Activated T-cell treated with anti-CD3 and anti-CD28 coated beads, Interleukin-2, amount 50 U/mL, for 72 hours (primary cell): Measurements from ENCODE around the gene FZD8. TPM values are rescaled to one million over a fixed set of nuclear protein-coding genes. Genes with fewer than 3 reads are reported as not detected.

Source experiments
- ATAC-seq, 2 donors: fragments of 150-1000 bp; cut with Tn5 transposase; replicated peaks in 1 of 2; 2 replicates each; pipeline ENCODE4 v1.10.0; 2021; ENCODE audit warnings: moderate library complexity in 2 of 2, mild to moderate bottlenecking in 1 of 2
- DNase-seq, 2 donors: peaks; one replicate each; pipeline ENCODE4 v3.0.0; 2021 to 2022; ENCODE audit warnings: mixed read lengths in 1 of 2
- H3K27ac Mint-ChIP-seq: one replicate; pipeline ENCODE4 v1.8.0; 2022; ENCODE audit warnings: mild to moderate bottlenecking, moderate library complexity, mixed read lengths
- H3K27me3 Mint-ChIP-seq: one replicate; pipeline ENCODE4 v1.8.0; 2022; ENCODE audit warnings: low read depth, mixed read lengths
- H3K36me3 Mint-ChIP-seq, 2 donors: one replicate each; pipeline ENCODE4 v1.8.0; 2022; ENCODE audit warnings: mixed read lengths in 2 of 2, mild to moderate bottlenecking in 1 of 2; ENCODE audit not compliant: insufficient read depth in 2 of 2
- H3K4me1 Mint-ChIP-seq: one replicate; pipeline ENCODE4 v1.8.0; 2022; ENCODE audit warnings: low read depth, mixed read lengths
- H3K4me3 Mint-ChIP-seq, 2 donors: one replicate each; pipeline ENCODE4 v1.8.0; 2022; ENCODE audit warnings: mild to moderate bottlenecking in 2 of 2, mixed read lengths in 2 of 2, moderate library complexity in 2 of 2
- H3K9me3 Mint-ChIP-seq, 2 donors: one replicate each; pipeline ENCODE4 v1.8.0; 2022; ENCODE audit warnings: mixed read lengths in 2 of 2
- total RNA-seq, 2 donors: library from RNA; stranded (reverse); gene quantifications; one replicate each; pipeline ENCODE4 v1.2.3, GENCODE V29; 2022

Gene FZD8
- total RNA-seq, 2 donors from 2014 or later, result 0.35 to 0.50 TPM

DNA sequence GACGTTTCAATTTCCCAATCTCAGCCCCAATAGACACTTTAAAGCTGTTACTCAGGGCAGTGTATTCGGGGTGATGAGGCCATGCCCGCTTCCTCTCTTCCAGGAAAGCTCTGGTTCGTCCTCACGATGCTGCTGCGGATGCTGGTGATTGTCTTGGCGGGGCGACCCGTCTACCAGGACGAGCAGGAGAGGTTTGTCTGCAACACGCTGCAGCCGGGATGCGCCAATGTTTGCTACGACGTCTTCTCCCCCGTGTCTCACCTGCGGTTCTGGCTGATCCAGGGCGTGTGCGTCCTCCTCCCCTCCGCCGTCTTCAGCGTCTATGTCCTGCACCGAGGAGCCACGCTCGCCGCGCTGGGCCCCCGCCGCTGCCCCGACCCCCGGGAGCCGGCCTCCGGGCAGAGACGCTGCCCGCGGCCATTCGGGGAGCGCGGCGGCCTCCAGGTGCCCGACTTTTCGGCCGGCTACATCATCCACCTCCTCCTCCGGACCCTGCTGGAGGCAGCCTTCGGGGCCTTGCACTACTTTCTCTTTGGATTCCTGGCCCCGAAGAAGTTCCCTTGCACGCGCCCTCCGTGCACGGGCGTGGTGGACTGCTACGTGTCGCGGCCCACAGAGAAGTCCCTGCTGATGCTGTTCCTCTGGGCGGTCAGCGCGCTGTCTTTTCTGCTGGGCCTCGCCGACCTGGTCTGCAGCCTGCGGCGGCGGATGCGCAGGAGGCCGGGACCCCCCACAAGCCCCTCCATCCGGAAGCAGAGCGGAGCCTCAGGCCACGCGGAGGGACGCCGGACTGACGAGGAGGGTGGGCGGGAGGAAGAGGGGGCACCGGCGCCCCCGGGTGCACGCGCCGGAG is 34.4 kb downstream of the FZD8 start:
- Mint-ChIP-seq H3K9me3 (peaks cover 0 to 3% of the 10 kb centered on the region in 2 donors), H3K27me3 (peaks cover 61% of the 10 kb centered on the region), H3K4me1 (no peaks in the 10 kb centered on the region), H3K36me3 (peaks cover 2 to 4% of the 10 kb centered on the region in 2 donors), H3K27ac (no peak overlapping the region), H3K4me3 (peak overlapping the region; percentile 80 to 82)
- peak; percentile 50 to 58 for ATAC-seq
- no peak for DNase-seq

DNA sequence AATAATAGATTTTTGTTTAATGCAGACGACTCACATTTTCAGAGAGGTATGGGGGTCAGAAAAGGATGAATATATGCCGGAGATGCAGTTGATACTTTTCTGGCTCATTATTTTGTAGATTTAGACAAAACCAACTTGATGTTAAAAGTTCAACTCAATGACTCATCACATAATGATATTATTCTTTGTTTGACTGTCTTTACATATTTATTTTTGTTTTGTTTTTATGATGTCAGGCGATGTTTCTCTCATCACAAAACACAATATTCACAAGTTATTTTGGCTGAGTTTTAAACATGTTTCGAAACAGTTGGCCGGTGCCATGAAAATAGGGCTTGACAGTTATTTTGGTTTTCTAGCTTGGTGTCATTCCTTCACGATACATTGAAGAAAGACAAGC is 35.7 kb downstream of the FZD8 start:
- Mint-ChIP-seq H3K4me3 (no peak overlapping the region), H3K4me1 (no peaks in the 10 kb centered on the region), H3K27me3 (peaks cover 53% of the 10 kb centered on the region), H3K27ac (no peak overlapping the region), H3K36me3 (peaks cover 2 to 4% of the 10 kb centered on the region in 2 donors), H3K9me3 (peaks cover 0 to 3% of the 10 kb centered on the region in 2 donors)
- no peak for DNase-seq
- no peak for ATAC-seq

DNA sequence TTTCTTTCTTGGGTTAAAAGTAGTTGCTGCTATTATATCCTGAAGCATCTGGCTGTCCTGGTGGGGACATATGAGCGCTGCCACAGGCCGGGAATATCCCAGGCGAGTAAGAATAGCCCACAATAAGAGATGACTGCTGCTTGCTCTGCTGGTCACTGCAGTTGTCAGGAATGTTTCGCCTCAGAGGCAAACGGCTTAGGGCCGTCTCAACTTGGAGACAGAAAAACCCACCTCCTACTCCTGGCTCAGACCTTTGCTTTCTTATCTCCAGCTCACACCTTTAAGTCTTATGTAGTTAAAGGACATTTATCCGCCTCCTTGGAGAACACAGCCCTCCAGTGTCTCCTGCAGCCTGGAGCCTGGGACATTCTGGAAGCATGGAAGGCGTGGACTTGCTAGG is 36.9 kb downstream of the FZD8 start, which contains the start of gene GJD4:
GJD4 (plus strand) TSS at position 151 of the 400 bp plus-strand sequence; CDS start at position 378, 227 bp downstream.
- no peak for DNase-seq
- no peak within 1 kb of the TSS for H3K27ac Mint-ChIP-seq
- no peak for ATAC-seq
- no peak within 1 kb of the TSS for H3K4me3 Mint-ChIP-seq
- H3K27me3 Mint-ChIP-seq, result peaks cover 56% of the 10 kb centered on the region
- H3K4me1 Mint-ChIP-seq, result no peaks in the 10 kb centered on the region
- H3K9me3 Mint-ChIP-seq, result peaks cover 0 to 3% of the 10 kb centered on the region in 2 donors
- H3K36me3 Mint-ChIP-seq, result peaks cover 2 to 4% of the 10 kb centered on the region in 2 donors

DNA sequence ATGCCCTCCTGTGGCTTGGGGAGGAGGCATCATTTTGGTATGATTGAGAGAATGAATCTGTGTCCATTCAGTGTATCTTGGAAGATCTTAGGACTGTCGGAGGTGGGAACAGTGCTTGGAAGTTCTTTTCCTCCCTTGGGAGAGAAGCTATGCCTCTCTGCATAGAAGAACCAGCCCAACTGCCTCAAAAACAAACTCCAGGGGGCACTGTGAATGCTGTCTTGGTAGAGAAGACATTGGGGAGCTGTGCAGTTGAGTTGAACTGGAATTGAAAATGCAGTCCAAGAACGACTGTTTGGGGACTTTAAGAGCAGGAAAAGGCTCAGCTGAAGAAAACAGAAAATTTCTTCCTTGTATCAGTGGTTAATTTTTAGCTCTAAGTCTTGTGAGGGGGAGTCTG is 41.9 kb downstream of the FZD8 start:
- Mint-ChIP-seq H3K36me3 (no peaks in the 10 kb centered on the region), H3K4me1 (no peaks in the 10 kb centered on the region), H3K27ac (no peak overlapping the region), H3K27me3 (peaks cover 31% of the 10 kb centered on the region), H3K9me3 (no peaks in the 10 kb centered on the region), H3K4me3 (no peak overlapping the region)
- ATAC-seq, result no peak
- no peak for DNase-seq

DNA sequence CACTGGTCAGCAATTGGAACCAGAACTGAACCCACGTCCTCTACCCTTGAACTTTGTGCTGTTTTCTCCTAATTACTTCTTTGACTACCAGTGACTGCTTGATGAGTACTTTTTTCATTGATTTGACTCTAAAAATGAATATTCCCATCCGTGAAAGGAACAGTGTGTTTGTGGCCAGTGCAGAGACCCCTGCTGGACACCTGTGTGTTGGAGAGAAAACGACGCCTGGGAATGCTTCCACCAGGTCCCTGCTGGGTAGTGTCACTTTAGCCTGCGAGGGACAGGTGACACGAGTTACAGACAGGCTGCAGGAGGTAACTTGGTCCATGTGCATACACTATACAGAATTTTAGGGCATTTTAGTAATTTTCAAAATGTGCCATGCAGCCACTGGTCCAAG is 43.7 kb downstream of the FZD8 start:
- no peaks in the 10 kb centered on the region for H3K36me3 Mint-ChIP-seq
- H3K4me3 Mint-ChIP-seq, result no peak overlapping the region
- no peaks in the 10 kb centered on the region for H3K4me1 Mint-ChIP-seq
- H3K27ac Mint-ChIP-seq, result no peak overlapping the region
- no peak for DNase-seq
- peaks cover 0 to 1% of the 10 kb centered on the region in 2 donors for H3K9me3 Mint-ChIP-seq
- peaks cover 18% of the 10 kb centered on the region for H3K27me3 Mint-ChIP-seq
- ATAC-seq, result no peak

DNA sequence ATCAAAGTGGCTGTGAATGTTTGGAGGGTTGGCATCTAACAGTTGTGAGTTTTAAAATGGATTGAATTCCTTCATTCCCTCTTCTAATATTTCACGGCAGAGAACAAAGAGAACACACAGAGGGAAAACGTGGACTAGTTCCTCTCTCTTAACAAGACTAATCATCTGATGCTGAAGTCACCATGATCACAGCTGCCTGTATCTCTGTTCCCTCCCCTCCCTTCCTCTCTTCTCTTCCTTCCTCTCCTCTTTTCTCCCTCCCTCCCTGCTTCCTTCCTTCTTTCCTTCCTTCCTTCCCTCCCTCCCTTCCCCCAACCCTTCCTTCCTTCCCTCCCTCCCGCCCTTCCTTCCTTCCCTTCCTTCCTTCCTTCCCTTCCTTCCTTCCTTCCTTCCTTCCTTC is 47.0 kb downstream of the FZD8 start:
- Mint-ChIP-seq H3K4me3 (no peak overlapping the region), H3K27me3 (peaks cover 22% of the 10 kb centered on the region), H3K9me3 (peaks cover 0 to 3% of the 10 kb centered on the region in 2 donors), H3K4me1 (no peaks in the 10 kb centered on the region), H3K27ac (no peak overlapping the region), H3K36me3 (no peaks in the 10 kb centered on the region)
- DNase-seq (no peak), ATAC-seq (no peak)

DNA sequence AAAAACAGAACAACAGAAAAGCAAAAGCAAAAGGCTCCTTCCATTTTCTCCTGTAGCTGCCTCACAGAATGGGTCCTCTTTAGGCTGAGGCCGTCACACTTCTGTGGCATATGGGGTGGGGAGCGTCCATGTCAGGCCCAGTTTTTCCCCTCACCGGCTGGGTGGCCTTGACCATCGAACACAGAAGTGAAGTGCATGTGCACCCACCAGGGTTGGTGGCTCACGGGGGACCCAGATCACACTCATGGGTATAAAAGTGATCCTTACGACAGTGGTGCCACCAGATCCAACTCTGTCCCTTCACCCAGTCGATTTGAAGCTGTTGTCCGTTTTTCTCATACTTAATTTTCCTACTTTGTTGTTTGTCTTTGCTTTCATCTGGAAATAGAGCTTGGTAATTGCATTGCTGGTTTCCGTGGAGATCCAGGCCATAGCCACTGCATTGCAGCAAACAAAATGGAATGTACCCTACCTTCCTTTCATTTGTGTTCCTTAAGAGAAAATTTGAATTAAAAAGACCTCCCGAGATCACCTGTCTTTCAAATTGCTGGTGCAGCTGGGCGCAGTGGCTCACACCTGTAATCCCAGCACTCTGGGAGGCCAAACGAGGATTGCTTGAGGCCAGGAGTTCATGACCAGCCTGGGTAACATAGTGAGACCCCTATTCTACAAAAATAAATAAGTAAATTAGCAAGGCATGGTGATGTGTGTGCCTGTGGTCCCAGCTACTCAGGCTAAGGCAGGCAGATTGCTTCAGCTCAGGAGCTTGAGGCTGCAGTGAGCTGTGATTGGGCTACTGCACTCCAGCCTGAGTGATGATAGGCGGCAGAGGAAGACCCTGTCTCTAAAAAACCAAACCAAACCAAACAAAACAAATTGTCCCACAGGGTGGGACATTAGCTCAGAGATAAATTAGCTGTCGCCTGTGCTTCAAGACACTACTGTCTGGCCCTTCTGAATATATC is 47.7 kb downstream of the FZD8 start:
- Mint-ChIP-seq H3K27me3 (peaks cover 22% of the 10 kb centered on the region), H3K4me1 (no peaks in the 10 kb centered on the region), H3K36me3 (no peaks in the 10 kb centered on the region), H3K9me3 (peaks cover 0 to 3% of the 10 kb centered on the region in 2 donors), H3K27ac (no peak overlapping the region), H3K4me3 (no peak overlapping the region)
- ATAC-seq (no peak), DNase-seq (no peak)

DNA sequence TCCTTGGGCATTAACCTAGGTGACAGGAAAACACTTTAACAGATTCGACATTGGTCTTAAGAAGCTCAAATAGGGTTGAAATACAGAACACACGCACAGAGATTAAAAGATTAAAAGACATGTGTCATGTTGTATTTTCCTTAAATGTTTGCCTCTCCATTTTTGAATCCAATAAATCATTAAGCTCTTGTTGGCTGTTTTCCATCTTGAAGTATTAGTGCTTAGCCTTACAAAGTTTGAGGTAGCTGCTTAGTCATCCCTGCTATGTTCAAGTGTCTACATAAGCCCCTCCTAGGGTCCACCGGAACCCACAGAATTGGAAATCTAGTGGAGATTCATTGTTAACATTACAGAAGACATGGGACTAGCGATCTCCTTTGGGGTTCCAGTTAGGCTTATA is 49.7 kb downstream of the FZD8 start:
- ATAC-seq, result no peak
- H3K4me1 Mint-ChIP-seq, result no peaks in the 10 kb centered on the region
- H3K4me3 Mint-ChIP-seq, result no peak overlapping the region
- no peak for DNase-seq
- H3K9me3 Mint-ChIP-seq, result peaks cover 0 to 3% of the 10 kb centered on the region in 2 donors
- H3K36me3 Mint-ChIP-seq, result no peaks in the 10 kb centered on the region
- no peak overlapping the region for H3K27ac Mint-ChIP-seq
- H3K27me3 Mint-ChIP-seq, result peaks cover 18% of the 10 kb centered on the region

DNA sequence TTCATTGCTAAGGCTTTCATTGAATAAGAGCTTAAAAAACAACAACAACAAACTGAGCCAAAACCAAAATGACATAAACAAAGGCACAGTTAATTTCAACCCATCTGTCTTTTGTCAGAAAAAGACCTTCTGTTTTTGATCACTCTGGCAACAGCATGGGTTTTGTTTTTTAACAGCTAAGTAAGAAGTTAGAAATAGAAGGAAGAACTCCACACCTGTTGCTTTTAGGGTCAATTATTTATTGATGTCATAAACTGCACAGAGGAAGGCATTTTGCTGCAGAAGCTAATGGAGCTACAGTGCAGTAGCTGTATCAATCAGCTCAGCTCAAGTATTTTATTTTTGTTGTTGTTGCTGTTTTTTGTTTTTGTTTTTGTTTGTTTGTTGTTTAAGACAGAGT is 53.3 kb downstream of the FZD8 start:
- H3K4me1 Mint-ChIP-seq, result no peaks in the 10 kb centered on the region
- ATAC-seq (no peak), DNase-seq (no peak)
- H3K27me3 Mint-ChIP-seq, result peaks cover 18% of the 10 kb centered on the region
- peaks cover 0 to 2% of the 10 kb centered on the region in 2 donors for H3K9me3 Mint-ChIP-seq
- H3K4me3 Mint-ChIP-seq, result no peak overlapping the region
- H3K36me3 Mint-ChIP-seq, result no peaks in the 10 kb centered on the region
- no peak overlapping the region for H3K27ac Mint-ChIP-seq

Other genes with a start within 250 kb of the FZD8 start
- not detected for gene GJD4, start 37.0 kb downstream of the FZD8 start, total RNA-seq